ENCODE data around the gene ASXL3. TPM values are rescaled to one million over a fixed set of nuclear protein-coding genes. Genes with fewer than 3 reads are reported as not detected.

The ASXL3 gene
- total and polyA plus RNA-seq, 10 of the 15 experiments (the other 5 are each of a cell fraction or from before 2014, with no cell fraction given): 0.15 TPM; not detected in 9

GRCh38 chr18:33664241-33664874 is 86.3 kb downstream of the ASXL3 start (continued):
- no peak for TF ChIP-seq CREM (IDR thresholded peaks at IDR 0.05; ENCODE audit: low read depth)
- no peak for TF ChIP-seq CUX1 (IDR thresholded peaks at IDR 0.05; ENCODE audit: insufficient replicate concordance, low read depth, low read length)
- TF ChIP-seq HCFC1 (IDR thresholded peaks at IDR 0.05; ENCODE audit: low read length): no peak
- TF ChIP-seq SP1 (IDR thresholded peaks at IDR 0.05; ENCODE audit: low read depth, low read length): no peak
- TF ChIP-seq CBX3 (IDR thresholded peaks at IDR 0.05; ENCODE audit: borderline replicate concordance, low read depth): no peak
- TF ChIP-seq CBFB (IDR thresholded peaks at IDR 0.05; ENCODE audit: low read depth): no peak

GRCh38 chr18:33665187-33665586 is 87.2 kb downstream of the ASXL3 start:
- Histone ChIP-seq H3K9me3 (replicated peaks; ENCODE audit: control insufficient read depth, insufficient read depth, low read length) (no peaks in the 10 kb centered on the region), H3K79me2 (ENCODE audit: control insufficient read depth, insufficient read depth, low read length) (no peaks in the 10 kb centered on the region), H2AFZ (ENCODE audit: control insufficient read depth, low read depth, low read length) (no peak overlapping the region), H3K36me3 (ENCODE audit: control insufficient read depth in 2 of 2, insufficient read depth in 2 of 2, low read length in 1 of 2) (no peaks in the 10 kb centered on the region), H3K4me2 (ENCODE audit: control insufficient read depth, insufficient read depth) (no peak overlapping the region), H3K27me3 (replicated peaks in 1 of 2; ENCODE audit: control insufficient read depth in 2 of 2, insufficient read depth in 2 of 2, low read length in 1 of 2) (no peaks in the 10 kb centered on the region; a peak in 1 of 4 replicates), H3K4me1 (ENCODE audit: control insufficient read depth, insufficient read depth, low read length) (no peaks in the 10 kb centered on the region), H4K20me1 (ENCODE audit: control insufficient read depth, insufficient read depth) (no peaks in the 10 kb centered on the region), H3K27ac (ENCODE audit: control insufficient read depth, insufficient read depth) (no peak overlapping the region), H3K9ac (ENCODE audit: control insufficient read depth, insufficient read depth, low read length) (no peak overlapping the region), H3K4me3 (no peak overlapping the region)
- RAD21 ChIA-PET (ENCODE audit: unreplicated experiment): no interaction called here
- intact Hi-C loops (cut with micrococcal nuclease; ENCODE audit: unreplicated experiment) (no loop called here), in situ Hi-C loops (cut with MboI) (no loop called here)
- DNase-seq (ENCODE audit: low read depth, low spot score) (no peak), ATAC-seq (no peak), FAIRE-seq (no peak)
- CTCF ChIA-PET: no interaction called here
- no TSS peak for BruUV-seq (replicated peaks)
- POLR2A ChIA-PET: no interaction called here
- WGBS (ENCODE audit: insufficient coverage, insufficient replicate concordance, low lambda C conversion rate, missing lambda C conversion rate): 54% methylated on average over 3 of the region's 3 CpGs
- SMC1A ChIA-PET (ENCODE audit: uncharacterized antibody, unreplicated experiment): interaction anchor here (0.8 kb wide), 1 partner anchor 998 kb away, joined by 3 read pairs; no protein-coding TSS in a partner anchor
- TF ChIP-seq BRCA1 (IDR thresholded peaks at IDR 0.05; ENCODE audit: low read depth, low read length) (no peak), CHD1 (IDR thresholded peaks at IDR 0.05; ENCODE audit: low read depth, low read length) (no peak), EZH2 (IDR thresholded peaks at IDR 0.05; ENCODE audit: borderline replicate concordance, control insufficient read depth, low read depth, low read length) (no peak), SMAD5 (IDR thresholded peaks at IDR 0.05; ENCODE audit: low read depth) (no peak), JUND (IDR thresholded peaks at IDR 0.05; ENCODE audit: low read depth, low read length) (no peak), ZBED1 (IDR thresholded peaks at IDR 0.05; ENCODE audit: borderline replicate concordance) (no peak), ZSCAN29 (IDR thresholded peaks at IDR 0.05) (no peak), FOXM1 (IDR thresholded peaks at IDR 0.05; ENCODE audit: low read depth, low read length) (no peak), BCL11A (IDR thresholded peaks at IDR 0.05; ENCODE audit: low read depth, low read length) (no peak), TCF12 (IDR thresholded peaks at IDR 0.05; ENCODE audit: low read depth, low read length) (no peak), JUNB (IDR thresholded peaks at IDR 0.05) (no peak)

All from GM12878 (cell line).